GM10266 (cell line): ENCODE data around the gene TMEM120B.
"Not testable (repeated sequence)": the region's sequence is repeated elsewhere in the genome, so short reads cannot be mapped to it uniquely, and the experiment has no call there.

Experiments
- DNase-seq: peaks from one replicate; pipeline ENCODE4 v3.0.0; 2012; ENCODE audit errors: extremely low spot score
- CTCF ChIP-seq: IDR thresholded peaks from 2 replicates; pipeline ENCODE4 v1.5.1; 2012; ENCODE audit warnings: mild to moderate bottlenecking, low read depth; ENCODE audit not compliant: control insufficient read depth, insufficient read depth; ENCODE audit errors: missing control alignments

The TMEM120B gene

GRCh38 chr12:121750507-121750955, 38.0 kb downstream of the TMEM120B start:
- DNase-seq, result no peak
- no peak for TF ChIP-seq CTCF

GRCh38 chr12:121751034-121751433, 38.5 kb downstream of the TMEM120B start:
- no peak for TF ChIP-seq CTCF
- DNase-seq, result no peak

DNA sequence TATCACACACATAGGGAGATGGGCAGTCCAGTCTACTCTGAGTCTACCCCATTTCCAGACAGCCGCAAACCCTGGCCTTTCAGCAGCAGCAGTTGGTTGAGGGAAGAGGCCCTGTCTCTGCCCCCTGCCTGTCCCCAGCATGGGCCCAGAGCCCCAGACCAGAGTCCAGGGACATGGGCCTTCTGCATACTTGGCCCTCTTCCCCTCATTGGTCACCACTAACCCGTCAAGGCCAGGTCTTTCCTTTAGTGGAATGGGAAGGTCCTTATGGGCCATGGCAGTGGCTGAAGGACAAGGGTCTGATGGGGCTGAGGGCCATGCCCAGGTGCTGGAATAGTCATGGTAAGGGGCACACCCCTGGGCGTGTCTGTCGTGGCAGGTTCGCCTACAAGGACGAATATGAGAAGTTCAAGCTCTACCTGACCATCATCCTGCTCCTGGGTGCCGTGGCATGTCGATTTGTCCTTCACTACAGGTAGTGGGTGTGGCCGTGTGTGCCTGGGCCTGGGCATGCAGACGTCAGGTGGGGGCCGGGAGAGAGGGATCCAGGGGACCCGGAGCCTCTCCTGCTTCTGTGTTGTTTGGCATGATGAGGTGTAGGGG, 39.3 kb downstream of the TMEM120B start:
- no peak for DNase-seq

GRCh38 chr12:121753844-121754264, 41.3 kb downstream of the TMEM120B start:
- TF ChIP-seq CTCF, result no peak
- no peak for DNase-seq

More for the DNA sequence above, 39.3 kb downstream of the TMEM120B start:
- TF ChIP-seq CTCF, result no peak

GRCh38 chr12:121754836-121755235, 42.3 kb downstream of the TMEM120B start:
- DNase-seq, result no peak
- no peak for TF ChIP-seq CTCF

GRCh38 chr12:121755591-121755990, 43.0 kb downstream of the TMEM120B start:
- DNase-seq, result no peak
- no peak for TF ChIP-seq CTCF

GRCh38 chr12:121758536-121758935, 46.0 kb downstream of the TMEM120B start:
- DNase-seq, result not testable (repeated sequence)

GRCh38 chr12:121762269-121762668, 49.7 kb downstream of the TMEM120B start:
- TF ChIP-seq CTCF, result no peak
- DNase-seq, result no peak
